ENCODE data around the gene RAB4B. TPM values are rescaled to one million over a fixed set of nuclear protein-coding genes. Genes with fewer than 3 reads are reported as not detected.
A peak's percentile ranks its signal among the peaks of the same experiment; 100 is the strongest.

Gene RAB4B
- total and polyA plus RNA-seq, 2 of the 13 experiments (the other 11 are each of a cell fraction or from before 2014, with no cell fraction given), result 3.3 to 5.4 TPM

GRCh38 chr19:40776364-40776763 is 1.7 kb upstream of the RAB4B start:
- intact Hi-C loops (cut with micrococcal nuclease; ENCODE audit: unreplicated experiment), result no loop called here
- POLR2A ChIA-PET, result interaction anchor here (1.4 to 4.1 kb wide), 8 partner anchors 10 to 60 kb away, joined by 4 to 90 read pairs (median 24); partner anchors contain the start of genes ACTMAP, COQ8B, EGLN2 and ITPKC

More at GRCh38 chr19:40776364-40776763, 1.7 kb upstream of the RAB4B start:
- Histone ChIP-seq H3K4me2 (ENCODE audit: low read depth, low read length) (peak overlapping the region; percentile 95; the same call in 1 of the 2 replicates), H3K79me2 (ENCODE audit: insufficient read depth, low read length) (no peaks in the 10 kb centered on the region), H2AFZ (ENCODE audit: low read length) (no peak overlapping the region), H3K27me3 (ENCODE audit: control insufficient read depth in 1 of 2, insufficient read depth in 2 of 2, low read length in 2 of 2) (no peaks in the 10 kb centered on the region; a peak in 1 of 5 replicates), H4K20me1 (ENCODE audit: insufficient read depth, low read length) (no peaks in the 10 kb centered on the region), H3K9me3 (ENCODE audit: low read length) (no peaks in the 10 kb centered on the region), H3K4me3 (replicated peaks in 1 of 3; ENCODE audit: insufficient read depth in 1 of 3, low read depth in 2 of 3, low read length in 3 of 3) (no peak overlapping the region), H3K36me3 (replicated peaks in 1 of 2; ENCODE audit: control insufficient read depth in 1 of 2, insufficient read depth in 2 of 2, low read length in 2 of 2) (no peaks in the 10 kb centered on the region), H3K27ac (ENCODE audit: extremely low read length, insufficient read depth, low read length) (no peak overlapping the region), H3K4me1 (ENCODE audit: insufficient read depth, low read length) (peaks cover 31% of the 10 kb centered on the region), H3K9ac (ENCODE audit: insufficient read depth, low read depth, low read length) (no peak overlapping the region)
- FAIRE-seq, result no peak
- CTCF ChIA-PET (ENCODE audit: low intra/inter-chr PET ratio, low total read pairs), result no interaction called here
- TF ChIP-seq ZUFSP (CRISPR knock-in tag; IDR thresholded peaks at IDR 0.05; ENCODE audit: borderline replicate concordance) (no peak), KDM6A (CRISPR knock-in tag; IDR thresholded peaks at IDR 0.05; ENCODE audit: low read depth) (no peak), KDM5B (CRISPR knock-in tag; IDR thresholded peaks at IDR 0.05; ENCODE audit: borderline replicate concordance) (no peak), HNRNPK (IDR thresholded peaks at IDR 0.05; ENCODE audit: low read depth, low read length, poor library complexity, severe bottlenecking) (no peak), SNAPC4 (CRISPR knock-in tag; IDR thresholded peaks at IDR 0.05) (no peak), ZBTB38 (CRISPR knock-in tag; IDR thresholded peaks at IDR 0.05) (no peak), GLMP (CRISPR knock-in tag; IDR thresholded peaks at IDR 0.05; ENCODE audit: borderline replicate concordance) (no peak), SNRNP70 (IDR thresholded peaks at IDR 0.05; ENCODE audit: low read depth, low read length) (no peak), TEAD3 (CRISPR knock-in tag; optimal IDR thresholded peaks at IDR 0.05; ENCODE audit: borderline replicate concordance) (no peak)
- DNase-seq (ENCODE audit: low spot score), result no peak
- WGBS (ENCODE audit: low lambda C conversion rate), result 75% methylated on average over 7 of the region's 7 CpGs
- BruUV-seq (replicated peaks), result no TSS peak
- no peak for ATAC-seq
- in situ Hi-C loops (cut with HindIII; ENCODE audit: extremely low pct_ligation_motif_present, low pct_unique_long_range_greater_than_20kb), result no loop called here
